AG10803 (cell line): Measurements from ENCODE around the gene ZNF526.

Source experiments
- DNase-seq: peaks from one replicate; pipeline ENCODE4 v3.0.0; 2010; ENCODE audit warnings: low read depth
- H3K4me3 ChIP-seq: 2 replicates; pipeline ENCODE4 v1.5.1; 2011; ENCODE audit warnings: mild to moderate bottlenecking, low read length, control low read depth
- CTCF ChIP-seq: conservative IDR thresholded peaks from 2 replicates; pipeline ENCODE4 v1.5.1; 2011; ENCODE audit warnings: mild to moderate bottlenecking, low read length, control low read depth, inconsistent platforms

Gene ZNF526

DNA sequence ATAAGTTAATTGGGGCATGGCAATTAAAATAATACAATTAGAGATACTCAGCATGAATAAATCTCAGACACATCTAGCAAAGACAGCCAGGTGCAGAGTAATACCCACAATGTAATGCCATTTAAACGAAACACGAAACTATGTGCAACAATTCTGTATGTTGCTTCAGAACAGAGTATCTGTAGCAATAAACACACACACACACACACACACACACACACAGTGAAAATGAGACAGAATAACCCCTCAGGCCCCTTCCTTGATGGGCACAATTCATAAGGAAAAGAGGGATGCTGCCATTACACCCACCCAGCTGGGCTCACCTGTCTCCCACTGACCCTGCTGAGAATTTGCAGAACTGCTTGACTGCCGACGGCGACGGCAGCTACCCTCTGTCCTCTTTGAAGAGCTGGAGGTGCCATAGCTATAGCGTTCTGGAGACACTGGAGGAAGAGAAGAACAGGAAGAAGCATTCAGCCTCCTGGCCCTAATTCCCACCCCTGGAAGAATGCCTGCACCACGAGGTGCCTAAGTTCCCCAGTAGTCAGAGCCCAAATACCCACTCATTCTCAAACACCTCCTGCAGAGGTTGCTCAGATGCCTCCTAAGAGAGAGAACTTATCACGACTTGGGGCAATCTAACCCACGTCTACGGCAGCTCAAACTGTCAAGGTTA lies 5.2 kb upstream of the ZNF526 start:
- no peak for DNase-seq
- TF ChIP-seq CTCF, result no peak
- no peak overlapping the region for H3K4me3 ChIP-seq

GRCh38 chr19:42216653-42217519 lies 3.2 kb upstream of the ZNF526 start:
- TF ChIP-seq CTCF, result no peak
- peak overlapping the region; percentile 95 for H3K4me3 ChIP-seq
- DNase-seq, result peak; percentile 24

DNA sequence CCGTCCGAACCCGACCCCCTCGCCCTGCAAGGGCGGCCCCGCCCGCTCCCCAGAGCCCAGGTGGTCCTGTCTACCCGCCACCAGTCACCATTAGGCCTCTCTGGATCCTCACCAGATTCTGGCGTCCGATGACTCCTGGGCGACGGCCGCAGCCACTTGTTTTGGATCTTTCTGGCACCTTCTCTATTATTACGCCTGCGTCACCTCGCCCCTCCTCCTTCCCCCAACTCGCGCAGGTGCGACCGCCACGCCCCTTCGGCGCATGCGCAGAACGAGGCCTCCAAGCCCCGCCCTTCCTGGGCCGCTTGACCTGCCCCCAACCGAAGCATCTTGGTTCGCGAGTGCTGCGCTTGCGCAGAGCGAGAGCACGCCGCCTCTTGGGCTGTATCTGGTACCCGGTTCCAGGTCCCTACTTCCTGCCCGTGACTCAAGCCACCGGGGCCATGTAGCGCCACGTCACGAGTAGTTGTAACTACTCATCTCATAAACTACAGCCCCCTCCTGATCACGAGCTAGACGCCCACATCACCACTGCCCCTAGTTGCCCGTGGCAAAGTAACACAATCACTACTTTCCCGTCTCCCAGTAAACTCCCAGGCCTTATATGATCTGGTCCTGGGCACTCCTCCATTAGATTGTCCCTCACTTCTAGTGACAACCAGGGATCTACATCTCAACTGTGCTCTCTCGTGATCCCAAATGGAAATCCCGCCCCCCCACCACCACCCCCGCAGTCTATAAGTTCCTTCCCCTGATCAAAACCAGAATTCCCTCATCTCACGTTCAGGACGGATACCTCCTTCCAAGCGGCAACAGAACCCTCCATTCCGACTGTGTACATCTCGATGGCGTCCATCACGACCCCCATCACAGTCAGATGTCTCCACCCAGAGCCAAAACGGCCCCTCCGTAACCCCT lies 2.3 kb upstream of the ZNF526 start, which contains the start of gene DEDD2:
Gene DEDD2, minus strand, starts transcription at position 158 of the 918 bp plus-strand sequence. CDS start 670 bp downstream, outside the sequence.
- TF ChIP-seq CTCF, result no peak
- peak; percentile 97 for DNase-seq
- peak within 1 kb of the TSS; percentile 95 for H3K4me3 ChIP-seq

- DNase-seq, result no peak
- H3K4me3 ChIP-seq, result peak overlapping the region; percentile 93
- no peak for TF ChIP-seq CTCF
Observed at GRCh38 chr19:42220751-42221097, 612 bp downstream of the ZNF526 start.

- no peak for TF ChIP-seq CTCF
- no peak overlapping the region for H3K4me3 ChIP-seq
- no peak for DNase-seq
Observed at GRCh38 chr19:42224940-42225717, 5.0 kb downstream of the ZNF526 start.

DNA sequence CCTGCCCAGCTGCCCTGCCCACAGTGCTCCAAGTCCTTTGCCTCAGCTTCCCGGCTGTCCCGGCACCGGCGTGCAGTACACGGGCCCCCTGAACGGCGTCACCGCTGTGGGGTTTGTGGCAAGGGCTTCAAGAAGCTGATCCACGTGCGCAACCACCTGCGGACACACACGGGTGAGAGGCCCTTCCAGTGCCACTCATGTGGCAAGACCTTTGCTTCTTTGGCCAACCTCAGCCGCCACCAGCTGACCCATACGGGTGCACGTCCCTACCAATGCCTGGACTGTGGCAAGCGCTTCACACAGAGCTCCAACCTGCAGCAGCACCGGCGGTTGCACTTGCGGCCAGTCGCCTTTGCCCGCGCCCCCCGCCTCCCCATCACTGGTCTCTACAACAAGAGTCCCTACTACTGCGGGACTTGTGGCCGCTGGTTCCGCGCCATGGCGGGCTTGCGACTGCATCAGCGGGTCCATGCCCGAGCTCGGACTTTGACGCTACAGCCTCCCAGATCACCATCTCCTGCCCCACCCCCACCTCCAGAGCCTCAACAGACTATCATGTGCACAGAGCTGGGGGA lies 5.7 kb downstream of the ZNF526 start:
- DNase-seq, result no peak
- TF ChIP-seq CTCF, result no peak

More for the DNA sequence above, 5.7 kb downstream of the ZNF526 start:
- H3K4me3 ChIP-seq, result no peak overlapping the region
